Breast epithelium (tissue), 3 donors: ENCODE measurements around the gene C12orf57.

Experiments
- CTCF ChIP-seq, 3 donors: fragments of 450-650 bp; IDR thresholded peaks; one replicate each; pipeline ENCODE4 v1.5.1; 2016 to 2017; ENCODE audit warnings: antibody characterized with exemption in 3 of 3, mild to moderate bottlenecking in 3 of 3, moderate library complexity in 3 of 3
- POLR2AphosphoS5 ChIP-seq, 3 donors: sonication (generic); formaldehyde crosslinking; IDR thresholded peaks; one replicate each; pipeline ENCODE4 v1.6.1; 2017; ENCODE audit warnings: antibody characterized with exemption in 3 of 3

- TF ChIP-seq POLR2AphosphoS5 (IDR thresholded peaks at IDR 0.05) (no peak), CTCF (IDR thresholded peaks at IDR 0.05) (no peak)
Observed at GRCh38 chr12:6919588-6919987, 24.2 kb upstream of the C12orf57 start.
